ENCODE data around the gene RAB15.
"Not testable (repeated sequence)": the region's sequence is repeated elsewhere in the genome, so short reads cannot be mapped to it uniquely, and the experiment has no call there.

RAB15 gene

GRCh38 chr14:64937821-64938193 is 34.3 kb downstream of the RAB15 start:
- peak; percentile 19 for DNase-seq (ENCODE audit: low read depth)

- DNase-seq (ENCODE audit: low read depth): peak; percentile 70
Measured at GRCh38 chr14:64937171-64937820, 34.8 kb downstream of the RAB15 start.

GRCh38 chr14:64935508-64935907 is 36.6 kb downstream of the RAB15 start:
- no peak for DNase-seq (ENCODE audit: low read depth)

DNA sequence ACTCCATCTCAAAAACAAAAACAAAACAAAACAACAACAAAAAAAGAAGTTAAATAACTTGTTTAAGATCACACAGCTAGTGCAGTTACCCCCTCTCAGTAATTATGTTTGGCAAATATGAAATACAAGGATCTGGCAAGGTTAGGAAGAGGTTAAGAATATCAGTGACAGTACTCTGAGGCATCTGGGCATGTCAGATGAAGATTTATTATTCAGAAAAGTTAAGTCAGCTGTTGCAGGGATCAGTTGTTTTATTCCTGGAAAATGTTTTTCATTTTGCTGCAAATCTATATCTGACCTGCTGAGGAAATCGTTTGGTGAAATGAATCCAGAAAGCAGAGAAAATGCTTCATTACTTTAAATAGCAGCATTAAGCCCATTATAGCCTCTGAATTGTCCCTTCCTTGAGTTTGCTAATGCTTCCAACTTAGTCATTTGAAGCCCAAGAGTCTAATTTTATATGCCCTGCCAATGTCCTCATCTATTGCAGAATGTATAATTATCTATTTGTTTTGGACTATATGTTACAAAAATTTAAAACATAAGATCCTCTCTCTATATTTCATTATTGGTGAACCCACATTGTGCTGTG is 37.7 kb downstream of the RAB15 start:
- peak; percentile 34 for DNase-seq (ENCODE audit: low read depth)

DNA sequence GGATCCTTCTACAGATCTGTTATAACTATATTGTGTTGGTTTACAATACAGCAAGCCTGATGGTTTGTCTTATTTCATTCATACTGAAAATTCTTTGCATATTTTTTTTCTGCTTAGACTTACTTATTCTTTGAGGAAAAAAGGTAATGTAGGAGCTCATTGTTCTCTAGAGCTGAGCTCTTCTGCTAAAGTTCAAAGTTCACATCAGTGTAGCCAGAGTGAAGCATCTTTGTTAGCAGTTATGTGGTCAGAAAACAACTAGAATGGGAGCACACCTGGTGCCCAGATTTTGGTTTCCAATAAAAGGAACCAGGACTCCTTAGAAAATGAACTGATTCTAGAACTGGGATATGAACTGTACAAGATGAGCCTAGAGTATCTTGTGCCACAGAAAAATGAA is 39.9 kb downstream of the RAB15 start:
- no peak for DNase-seq (ENCODE audit: low read depth)

DNA sequence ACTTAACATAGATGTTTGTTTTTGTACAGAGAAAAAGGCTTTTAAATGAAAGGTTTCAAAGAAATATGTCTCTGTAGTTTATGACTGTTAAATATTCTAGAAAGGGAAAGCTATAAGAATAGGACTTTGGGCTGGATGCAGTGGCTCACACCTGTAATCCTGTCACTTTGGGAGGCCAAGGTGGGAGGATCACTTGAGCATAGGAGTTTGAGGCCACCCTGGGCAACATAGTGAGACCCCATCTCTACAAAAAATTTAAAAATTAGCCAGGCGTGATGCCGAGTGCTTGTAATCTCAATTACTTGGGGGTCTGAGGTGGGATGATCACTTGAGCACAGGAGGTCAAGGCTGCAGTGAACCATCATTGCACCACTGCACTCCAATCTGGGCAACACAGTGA is 41.0 kb downstream of the RAB15 start:
- DNase-seq (ENCODE audit: low read depth): no peak

- DNase-seq (ENCODE audit: low read depth): peak; percentile 46
Measured at GRCh38 chr14:64930085-64930843, 41.9 kb downstream of the RAB15 start.

DNA sequence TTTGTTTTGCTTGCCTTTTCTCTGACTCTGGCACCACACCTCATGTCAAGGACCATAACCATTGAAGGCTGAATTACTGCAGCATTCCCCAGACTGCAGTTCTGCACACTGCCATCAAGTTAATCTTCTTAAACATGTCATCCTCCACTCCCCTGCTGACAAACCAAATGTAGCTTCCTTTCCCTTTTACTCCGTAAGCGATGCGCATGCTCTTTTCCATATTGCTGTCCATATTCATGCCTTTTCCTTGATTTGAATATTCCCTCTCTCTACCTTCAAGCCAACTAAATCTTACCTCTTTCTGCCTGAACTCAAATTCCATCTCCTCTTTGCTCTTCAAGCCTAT is 43.1 kb downstream of the RAB15 start:
- DNase-seq (ENCODE audit: low read depth): no peak

DNA sequence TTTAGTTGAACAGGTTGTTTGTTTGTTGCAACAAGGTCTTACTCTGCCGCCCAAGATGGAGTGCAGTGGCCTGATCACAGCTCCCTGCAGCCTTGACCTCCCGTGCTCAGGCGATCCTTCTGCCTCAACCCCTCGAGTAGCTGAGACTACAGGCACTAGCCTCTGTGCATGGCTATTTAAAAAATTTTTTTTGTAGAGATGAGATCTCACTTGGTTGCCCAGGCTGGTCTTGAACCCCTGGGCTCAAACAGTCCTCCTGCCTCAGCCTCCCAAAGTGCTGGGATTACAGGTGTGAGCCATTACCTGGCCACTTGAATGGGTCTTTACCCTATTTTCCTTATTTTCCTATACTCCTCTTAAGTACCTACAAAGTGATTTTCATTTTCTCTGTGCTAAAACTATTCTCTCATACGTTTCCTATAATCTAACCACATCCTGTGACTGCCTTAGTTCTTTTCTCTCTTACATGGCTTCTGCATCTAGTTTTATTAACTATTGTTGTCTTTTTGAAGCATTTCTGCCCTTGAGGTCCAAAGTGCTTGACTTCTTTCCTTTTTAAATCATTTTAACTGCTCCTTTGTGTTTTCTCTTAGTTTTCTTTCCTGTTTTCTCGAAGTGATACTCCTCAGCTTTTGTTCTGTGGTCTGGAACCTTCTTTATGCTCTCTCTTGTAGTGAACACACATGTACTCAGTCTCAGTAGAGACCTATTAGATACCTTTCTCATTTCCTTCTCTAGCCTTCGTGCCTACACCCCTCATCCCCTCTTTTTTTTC is 43.7 kb downstream of the RAB15 start:
- DNase-seq (ENCODE audit: low read depth): no peak

GRCh38 chr14:64927031-64927430 is 45.1 kb downstream of the RAB15 start:
- DNase-seq (ENCODE audit: low read depth): no peak

DNA sequence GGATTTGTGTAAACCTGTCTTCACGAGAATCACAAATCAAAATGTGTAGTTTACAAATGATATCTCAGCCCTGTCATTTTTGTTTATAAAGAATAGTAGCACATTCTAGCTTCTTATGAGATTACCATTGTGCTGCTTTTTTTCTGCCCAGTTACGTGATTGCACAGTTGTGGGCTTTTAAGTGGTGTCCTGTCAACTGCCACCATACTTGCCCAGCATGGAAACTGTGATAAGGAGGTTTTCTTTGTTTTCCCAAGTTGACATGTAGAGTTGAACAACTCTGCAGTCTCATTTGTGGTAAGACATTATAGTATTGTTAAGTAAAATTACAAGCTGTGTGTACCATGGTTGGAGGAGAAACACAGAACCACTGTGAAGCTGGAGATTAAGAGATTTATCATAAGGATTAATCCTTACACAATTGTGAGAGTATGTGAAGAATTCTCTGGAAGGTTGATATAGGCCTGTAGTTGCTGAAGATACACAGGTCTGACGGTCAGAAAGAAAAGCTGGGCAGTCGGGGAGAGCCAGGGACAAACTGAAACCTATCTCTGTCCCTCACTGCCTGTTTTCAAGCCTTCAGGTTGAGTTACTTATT is 45.6 kb downstream of the RAB15 start:
- peak; percentile 60 for DNase-seq (ENCODE audit: low read depth)

GRCh38 chr14:64923015-64923414 is 49.1 kb downstream of the RAB15 start:
- DNase-seq (ENCODE audit: low read depth): no peak

GRCh38 chr14:64920465-64920864 is 51.7 kb downstream of the RAB15 start:
- DNase-seq (ENCODE audit: low read depth): no peak

- no peak for DNase-seq (ENCODE audit: low read depth)
Measured at GRCh38 chr14:64919618-64920017, 52.5 kb downstream of the RAB15 start.

- no peak for DNase-seq (ENCODE audit: low read depth)
Measured at GRCh38 chr14:64919215-64919614, 52.9 kb downstream of the RAB15 start.

DNA sequence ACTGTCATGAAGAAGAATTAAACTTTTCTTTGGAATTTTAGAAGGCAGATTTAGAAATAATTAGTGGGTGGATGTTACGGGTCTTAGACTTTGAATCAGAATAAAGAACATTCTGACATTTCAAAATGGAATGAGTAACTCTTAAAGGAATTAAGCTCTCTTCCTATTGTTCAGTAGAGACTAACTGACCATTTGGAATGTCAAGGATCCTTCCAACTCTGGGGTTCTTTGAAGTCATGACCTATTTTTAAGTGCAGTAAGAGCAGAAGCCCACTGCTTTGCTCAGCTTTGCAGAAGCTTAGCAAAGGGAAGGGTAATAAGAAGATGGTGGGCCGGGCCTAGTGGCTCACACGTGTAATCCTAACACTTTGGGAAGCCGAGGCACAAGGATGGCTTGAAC is 53.9 kb downstream of the RAB15 start:
- peak; percentile 47 for DNase-seq (ENCODE audit: low read depth)

- DNase-seq (ENCODE audit: low read depth): no peak
Measured at GRCh38 chr14:64915797-64916196, 56.3 kb downstream of the RAB15 start.

- DNase-seq (ENCODE audit: low read depth): no peak
Measured at GRCh38 chr14:64915029-64915424, 57.1 kb downstream of the RAB15 start.

DNA sequence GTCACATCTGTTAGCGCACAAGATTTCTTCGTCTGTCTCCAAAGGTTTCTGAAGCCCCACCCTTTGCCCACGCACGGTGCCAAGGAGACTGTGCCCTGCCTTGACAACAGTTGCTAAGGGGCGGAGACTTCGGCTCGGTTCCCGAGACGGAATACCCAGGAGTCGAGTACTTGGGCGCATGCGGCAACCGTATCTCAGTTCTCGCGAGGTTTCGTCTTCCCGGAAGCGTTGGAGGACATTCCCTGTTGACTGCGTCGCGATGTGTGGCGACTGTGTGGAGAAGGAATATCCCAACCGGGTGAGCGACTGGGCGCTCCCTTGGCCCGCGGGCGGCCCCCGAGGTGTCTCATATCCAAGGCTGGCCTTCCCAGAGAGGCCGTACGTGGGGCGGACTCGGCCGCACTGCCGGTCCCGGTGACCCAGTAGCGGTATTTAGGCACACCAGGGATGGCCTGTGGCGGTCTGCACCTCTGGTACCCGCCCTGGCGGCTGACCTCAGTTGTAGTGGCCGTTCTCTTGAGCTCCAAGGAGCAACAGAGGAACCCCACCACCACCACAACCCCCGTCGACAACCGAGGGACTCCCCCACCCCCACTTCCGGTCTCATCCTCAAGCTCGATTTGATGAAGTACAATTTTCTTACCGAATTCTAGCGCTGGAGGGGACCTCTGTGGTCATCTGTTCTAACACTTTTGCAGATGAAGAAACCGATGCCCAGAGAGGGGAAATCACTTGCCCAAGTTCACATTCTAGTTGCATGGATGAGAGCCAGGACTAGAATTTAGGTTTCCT is 57.7 kb downstream of the RAB15 start, which contains the start of gene CHURC1:
Gene CHURC1, plus strand, starts transcription at position 219 of the 792 bp plus-strand sequence. Its CDS starts 41 bp downstream, at position 260.
- DNase-seq (ENCODE audit: low read depth): peak; percentile 96

DNA sequence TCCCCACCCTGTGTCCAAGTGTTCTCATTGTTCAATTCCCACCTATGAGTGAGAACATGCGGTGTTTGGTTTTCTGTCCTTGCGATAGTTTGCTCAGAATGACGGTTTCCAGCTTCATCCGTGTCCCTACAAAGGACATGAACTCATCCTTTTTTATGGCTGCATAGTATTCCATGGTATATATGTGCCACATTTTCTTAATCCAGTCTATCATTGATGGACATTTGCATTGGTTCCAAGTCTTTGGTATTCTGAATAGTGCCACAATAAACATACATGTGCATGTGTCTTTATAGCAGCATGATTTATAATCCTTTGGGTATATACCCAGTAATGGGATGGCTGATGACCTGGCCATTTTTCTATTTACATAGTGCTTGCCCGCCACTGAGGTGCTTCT is 58.7 kb downstream of the RAB15 start:
- not testable (repeated sequence) for DNase-seq (ENCODE audit: low read depth)

GRCh38 chr14:64912261-64912660 is 59.9 kb downstream of the RAB15 start:
- DNase-seq (ENCODE audit: low read depth): peak; percentile 80
